Breast epithelium (tissue), 3 donors: ENCODE measurements around the gene KLHL22.

Experiments
- CTCF ChIP-seq, 3 donors: fragments of 450-650 bp; IDR thresholded peaks; one replicate each; pipeline ENCODE4 v1.5.1; 2016 to 2017; ENCODE audit warnings: antibody characterized with exemption in 3 of 3, mild to moderate bottlenecking in 3 of 3, moderate library complexity in 3 of 3
- POLR2A ChIP-seq: fragments of 450-650 bp; IDR thresholded peaks from one replicate; pipeline ENCODE4 v1.6.1; 2016; ENCODE audit warnings: antibody characterized with exemption, mild to moderate bottlenecking, moderate library complexity
- POLR2AphosphoS5 ChIP-seq, 3 donors: sonication (generic); formaldehyde crosslinking; IDR thresholded peaks; one replicate each; pipeline ENCODE4 v1.6.1; 2017; ENCODE audit warnings: antibody characterized with exemption in 3 of 3

- TF ChIP-seq POLR2A (no peak), CTCF (IDR thresholded peaks at IDR 0.05) (no peak), POLR2AphosphoS5 (IDR thresholded peaks at IDR 0.05) (no peak)
Measured at GRCh38 chr22:20403779-20404140, 91.8 kb downstream of the KLHL22 start.
